Measurements from ENCODE around the gene TRPT1.

The TRPT1 gene

DNA sequence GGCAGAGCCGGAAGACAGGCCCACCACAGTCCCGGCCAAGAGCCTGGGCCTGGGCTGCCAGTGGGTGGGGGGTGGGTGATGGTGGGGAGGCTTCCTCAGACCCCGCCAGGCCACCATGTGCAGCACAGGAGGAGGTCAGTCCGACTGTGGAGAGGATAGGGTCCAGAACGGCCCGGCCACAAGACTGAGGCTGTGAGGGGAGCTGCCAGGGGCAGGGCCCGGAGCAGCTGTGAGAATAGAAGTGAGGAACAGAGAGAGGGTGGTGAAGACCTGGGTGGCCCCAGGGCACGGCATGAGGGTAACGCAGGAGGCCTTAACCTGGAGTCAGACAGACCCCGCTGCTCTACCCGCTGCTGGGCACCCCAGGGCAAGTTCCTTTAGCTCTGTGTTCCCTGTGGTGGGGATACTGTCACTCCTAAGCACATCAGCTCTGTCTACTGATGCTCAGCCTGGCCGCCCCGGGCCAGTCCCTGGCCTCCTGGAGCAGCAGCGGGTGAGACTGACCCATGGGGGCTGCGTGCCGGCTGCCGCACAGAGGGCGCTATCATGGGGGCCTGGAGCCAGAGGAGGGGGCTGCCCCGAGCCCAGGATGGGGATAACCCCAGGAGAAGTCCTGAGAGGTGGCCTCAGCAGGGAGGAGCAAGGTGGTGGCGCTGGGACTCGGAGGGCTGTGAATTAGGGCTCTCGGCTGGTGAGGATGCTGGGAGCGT is 17.7 kb downstream of the TRPT1 start:
- DNase-seq = no peak
- no peak overlapping the region for H3K23ac ChIP-seq (ENCODE audit: low read length)
- no peak overlapping the region for H2BK120ac ChIP-seq (ENCODE audit: low read depth, low read length)
- peaks cover 13% of the 10 kb centered on the region for H3K36me3 ChIP-seq (ENCODE audit: control insufficient read depth, insufficient read depth, low read length)
- WGBS (ENCODE audit: extremely low coverage, insufficient coverage, low lambda C conversion rate) = no CpG with 5 or more reads among the region's 23 CpGs
- H3K9ac ChIP-seq (ENCODE audit: low read length) = no peak overlapping the region
- no peaks in the 10 kb centered on the region for H3K4me1 ChIP-seq (ENCODE audit: control insufficient read depth, low read depth, low read length)
- H3K4me3 ChIP-seq (ENCODE audit: low read length) = no peak overlapping the region
- H3K27ac ChIP-seq (ENCODE audit: low read depth, low read length) = no peak overlapping the region
- H3K27me3 ChIP-seq (ENCODE audit: insufficient read depth, low read length, poor library complexity) = no peaks in the 10 kb centered on the region
- no peak overlapping the region for H3K18ac ChIP-seq (ENCODE audit: low read length)
- no peak overlapping the region for H2BK15ac ChIP-seq (replicated peaks; ENCODE audit: low read depth)
- H3K4me2 ChIP-seq (ENCODE audit: low read length) = no peak overlapping the region
- no peak overlapping the region for H4K8ac ChIP-seq (ENCODE audit: low read depth, low read length)
- H3K79me1 ChIP-seq (ENCODE audit: low read length) = peaks cover 3% of the 10 kb centered on the region
- H4K5ac ChIP-seq (ENCODE audit: low read length) = no peak overlapping the region
- H2AK5ac ChIP-seq (ENCODE audit: low read length) = no peak overlapping the region
- no peak overlapping the region for H3K56ac ChIP-seq (ENCODE audit: low read length)
- no peak overlapping the region for H3K4ac ChIP-seq (ENCODE audit: low read depth, low read length)
- no peak overlapping the region for H2BK5ac ChIP-seq (ENCODE audit: low read length)
- no peaks in the 10 kb centered on the region for H3K79me2 ChIP-seq (ENCODE audit: control insufficient read depth, insufficient read depth, low read length)

DNA sequence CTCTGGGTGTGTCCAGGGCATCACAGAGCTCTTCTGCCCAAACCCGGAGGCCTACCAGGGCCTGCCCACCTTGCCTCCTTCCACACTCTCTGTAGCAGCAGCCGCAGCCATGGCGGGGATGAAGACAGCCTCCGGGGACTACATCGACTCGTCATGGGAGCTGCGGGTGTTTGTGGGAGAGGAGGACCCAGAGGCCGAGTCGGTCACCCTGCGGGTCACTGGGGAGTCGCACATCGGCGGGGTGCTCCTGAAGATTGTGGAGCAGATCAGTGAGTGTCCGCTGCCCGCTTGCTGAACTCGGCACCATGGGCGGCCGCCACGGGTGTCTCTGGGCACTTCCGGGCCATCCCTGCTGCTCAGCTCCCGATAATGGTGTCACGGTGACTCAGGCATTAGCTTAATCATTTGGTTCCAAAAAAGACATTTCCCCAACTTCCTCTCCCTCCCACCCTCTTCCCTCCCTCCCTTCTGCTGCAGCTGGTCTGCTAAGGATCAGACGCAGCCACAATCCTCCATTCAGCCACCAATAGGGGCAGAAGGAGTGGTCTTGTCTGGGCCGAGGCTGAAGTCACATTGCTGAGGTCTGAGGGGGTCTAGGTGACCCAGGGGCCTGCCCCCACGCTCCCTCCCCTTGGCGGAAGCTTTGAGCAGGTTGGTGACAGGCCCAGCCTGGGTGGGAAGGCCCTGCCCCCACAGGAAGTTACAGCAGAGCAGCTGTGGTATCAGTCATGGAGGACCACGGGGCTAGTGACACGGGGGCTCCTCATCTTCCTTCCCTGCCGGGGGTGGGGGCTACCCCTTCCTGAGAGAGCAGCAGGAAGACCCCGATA is 18.5 kb downstream of the TRPT1 start:
- Histone ChIP-seq H3K4ac (ENCODE audit: low read depth, low read length) (no peak overlapping the region), H3K56ac (ENCODE audit: low read length) (peak overlapping the region; percentile 42), H3K27ac (ENCODE audit: low read depth, low read length) (no peak overlapping the region), H3K36me3 (ENCODE audit: control insufficient read depth, insufficient read depth, low read length) (peaks cover 19% of the 10 kb centered on the region), H3K9ac (ENCODE audit: low read length) (no peak overlapping the region), H3K79me2 (ENCODE audit: control insufficient read depth, insufficient read depth, low read length) (no peaks in the 10 kb centered on the region), H3K4me2 (ENCODE audit: low read length) (no peak overlapping the region), H2BK5ac (ENCODE audit: low read length) (no peak overlapping the region), H3K4me3 (ENCODE audit: low read length) (no peak overlapping the region), H4K8ac (ENCODE audit: low read depth, low read length) (no peak overlapping the region), H3K79me1 (ENCODE audit: low read length) (peaks cover 3% of the 10 kb centered on the region), H3K18ac (ENCODE audit: low read length) (no peak overlapping the region), H3K27me3 (ENCODE audit: insufficient read depth, low read length, poor library complexity) (no peaks in the 10 kb centered on the region), H2BK15ac (replicated peaks; ENCODE audit: low read depth) (no peak overlapping the region), H2AK5ac (ENCODE audit: low read length) (no peak overlapping the region), H3K4me1 (ENCODE audit: control insufficient read depth, low read depth, low read length) (no peaks in the 10 kb centered on the region), H2BK120ac (ENCODE audit: low read depth, low read length) (no peak overlapping the region), H3K23ac (ENCODE audit: low read length) (no peak overlapping the region), H4K5ac (ENCODE audit: low read length) (no peak overlapping the region)
- WGBS (ENCODE audit: extremely low coverage, insufficient coverage, low lambda C conversion rate) = no CpG with 5 or more reads among the region's 30 CpGs
- DNase-seq = peak; percentile 77

DNA sequence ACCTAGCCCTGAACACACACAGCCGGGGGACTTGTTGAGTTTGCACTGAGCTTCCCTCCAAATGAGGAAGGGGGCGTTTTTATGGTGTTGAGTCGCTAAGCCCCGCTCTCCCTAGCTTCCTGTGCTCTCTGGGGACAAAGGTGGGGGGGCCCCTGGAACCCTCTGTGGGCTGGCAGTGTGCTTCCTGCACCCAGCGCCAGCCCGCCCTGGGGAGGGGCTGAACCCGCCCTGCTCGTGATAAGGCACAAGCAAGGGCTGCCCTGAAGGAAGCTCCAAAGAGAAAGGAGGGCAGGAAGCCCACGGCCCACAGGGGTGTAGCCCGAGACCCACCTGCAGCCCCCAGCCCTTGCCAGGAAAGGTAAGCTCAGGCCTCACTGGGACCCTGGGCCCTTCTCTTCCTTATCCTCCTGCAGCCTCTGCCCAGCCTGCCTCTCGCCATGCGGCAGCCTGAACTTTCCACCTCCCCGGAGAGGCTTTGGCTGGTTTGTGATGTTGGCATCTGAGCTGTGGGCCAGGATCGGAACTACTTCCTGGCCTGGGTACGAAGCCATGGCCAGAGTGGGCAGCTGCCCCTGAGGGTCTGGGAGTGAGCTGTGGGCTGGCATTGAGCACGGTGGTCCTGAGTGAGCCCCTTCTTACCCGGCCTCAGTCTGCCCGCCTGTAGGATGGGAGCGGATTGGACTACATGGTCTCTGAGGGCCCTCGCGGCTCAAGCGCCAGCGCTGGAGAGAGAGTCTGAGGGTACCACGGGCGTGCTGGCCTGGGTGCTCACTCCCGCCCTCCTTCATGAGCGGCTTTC is 19.3 kb downstream of the TRPT1 start, which contains the start of gene FERMT3:
Gene FERMT3 (plus strand): TSS at position 265 of the 799 bp plus-strand sequence. CDS start 644 bp downstream, outside the sequence.
- Histone ChIP-seq H2BK120ac (ENCODE audit: low read depth, low read length) (no peak within 1 kb of the TSS), H3K79me2 (ENCODE audit: control insufficient read depth, insufficient read depth, low read length) (no peaks in the 10 kb centered on the region), H2BK15ac (replicated peaks; ENCODE audit: low read depth) (no peak within 1 kb of the TSS), H2BK5ac (ENCODE audit: low read length) (no peak within 1 kb of the TSS), H3K27me3 (ENCODE audit: insufficient read depth, low read length, poor library complexity) (no peaks in the 10 kb centered on the region), H3K56ac (ENCODE audit: low read length) (no peak within 1 kb of the TSS), H3K4me3 (ENCODE audit: low read length) (no peak within 1 kb of the TSS), H3K23ac (ENCODE audit: low read length) (no peak within 1 kb of the TSS), H3K4ac (ENCODE audit: low read depth, low read length) (no peak within 1 kb of the TSS), H3K4me2 (ENCODE audit: low read length) (no peak within 1 kb of the TSS), H3K18ac (ENCODE audit: low read length) (no peak within 1 kb of the TSS), H3K36me3 (ENCODE audit: control insufficient read depth, insufficient read depth, low read length) (peaks cover 20% of the 10 kb centered on the region), H4K8ac (ENCODE audit: low read depth, low read length) (no peak within 1 kb of the TSS), H3K4me1 (ENCODE audit: control insufficient read depth, low read depth, low read length) (no peaks in the 10 kb centered on the region), H3K9ac (ENCODE audit: low read length) (no peak within 1 kb of the TSS), H4K5ac (ENCODE audit: low read length) (no peak within 1 kb of the TSS), H3K27ac (ENCODE audit: low read depth, low read length) (no peak within 1 kb of the TSS), H3K79me1 (ENCODE audit: low read length) (peaks cover 3% of the 10 kb centered on the region), H2AK5ac (ENCODE audit: low read length) (no peak within 1 kb of the TSS)
- DNase-seq = no peak
- no CpG with 5 or more reads among the region's 27 CpGs for WGBS (ENCODE audit: extremely low coverage, insufficient coverage, low lambda C conversion rate)

DNA sequence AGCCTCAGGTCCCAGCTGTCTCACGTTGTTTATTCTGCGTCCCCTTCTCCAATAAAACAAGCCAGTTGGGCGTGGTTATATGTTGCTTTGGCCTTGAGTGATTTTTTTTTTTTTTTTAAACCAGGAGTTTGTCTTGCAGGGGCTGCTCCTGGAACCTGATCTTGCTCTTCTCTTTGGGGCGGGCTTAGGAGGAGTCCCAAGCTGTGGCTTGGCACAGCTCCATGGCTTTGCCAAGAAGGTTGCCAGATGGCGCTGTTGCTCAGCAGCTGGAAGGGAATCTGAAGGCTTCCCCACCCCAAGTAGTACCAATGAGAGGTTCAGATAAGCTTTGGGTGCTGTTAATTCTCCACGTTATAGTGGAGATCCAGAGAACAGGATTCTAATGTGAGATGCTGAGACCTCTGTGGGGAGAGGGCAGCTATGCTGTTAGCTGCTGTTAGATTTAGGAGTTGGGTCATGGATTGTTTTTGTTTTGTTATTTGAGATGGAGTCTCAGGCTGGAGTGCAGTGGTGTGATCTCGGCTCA is 21.5 kb downstream of the TRPT1 start:
- H3K27ac ChIP-seq (ENCODE audit: low read depth, low read length) = no peak overlapping the region
- H4K8ac ChIP-seq (ENCODE audit: low read depth, low read length) = no peak overlapping the region
- no peak overlapping the region for H2BK15ac ChIP-seq (replicated peaks; ENCODE audit: low read depth)
- H3K4me2 ChIP-seq (ENCODE audit: low read length) = no peak overlapping the region
- H3K9ac ChIP-seq (ENCODE audit: low read length) = no peak overlapping the region
- H3K18ac ChIP-seq (ENCODE audit: low read length) = no peak overlapping the region
- no peaks in the 10 kb centered on the region for H3K79me2 ChIP-seq (ENCODE audit: control insufficient read depth, insufficient read depth, low read length)
- H3K4me1 ChIP-seq (ENCODE audit: control insufficient read depth, low read depth, low read length) = no peaks in the 10 kb centered on the region
- peak; percentile 84 for DNase-seq
- no peak overlapping the region for H2BK120ac ChIP-seq (ENCODE audit: low read depth, low read length)
- WGBS (ENCODE audit: extremely low coverage, insufficient coverage, low lambda C conversion rate) = no CpG with 5 or more reads among the region's 7 CpGs
- peaks cover 30% of the 10 kb centered on the region for H3K36me3 ChIP-seq (ENCODE audit: control insufficient read depth, insufficient read depth, low read length)
- H3K4me3 ChIP-seq (ENCODE audit: low read length) = no peak overlapping the region
- H4K5ac ChIP-seq (ENCODE audit: low read length) = no peak overlapping the region
- no peak overlapping the region for H2AK5ac ChIP-seq (ENCODE audit: low read length)
- H3K4ac ChIP-seq (ENCODE audit: low read depth, low read length) = no peak overlapping the region
- H3K56ac ChIP-seq (ENCODE audit: low read length) = no peak overlapping the region
- no peak overlapping the region for H3K23ac ChIP-seq (ENCODE audit: low read length)
- H3K27me3 ChIP-seq (ENCODE audit: insufficient read depth, low read length, poor library complexity) = no peaks in the 10 kb centered on the region
- H2BK5ac ChIP-seq (ENCODE audit: low read length) = no peak overlapping the region
- peaks cover 3% of the 10 kb centered on the region for H3K79me1 ChIP-seq (ENCODE audit: low read length)

DNA sequence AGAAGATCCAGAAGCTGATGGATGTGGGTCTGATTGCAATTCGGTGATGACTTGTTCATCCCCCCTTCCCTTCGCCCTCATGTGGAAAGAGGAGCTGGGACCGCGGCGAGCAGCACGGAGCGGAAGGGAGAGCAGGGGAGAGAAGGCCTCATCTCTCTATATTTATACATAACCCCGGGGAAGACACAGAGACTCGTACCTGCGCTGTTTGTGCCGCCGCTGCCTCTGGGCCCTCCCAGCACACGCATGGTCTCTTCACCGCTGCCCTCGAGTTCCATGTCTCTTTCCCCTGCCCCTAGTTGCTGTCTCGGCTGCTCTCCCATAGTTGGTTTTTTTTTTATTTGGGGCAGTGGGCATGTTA is 21.9 kb downstream of the TRPT1 start:
- H3K4ac ChIP-seq (ENCODE audit: low read depth, low read length) = no peak overlapping the region
- H3K23ac ChIP-seq (ENCODE audit: low read length) = no peak overlapping the region
- no peak overlapping the region for H2BK5ac ChIP-seq (ENCODE audit: low read length)
- no peak overlapping the region for H4K5ac ChIP-seq (ENCODE audit: low read length)
- H3K4me2 ChIP-seq (ENCODE audit: low read length) = no peak overlapping the region
- H3K4me3 ChIP-seq (ENCODE audit: low read length) = no peak overlapping the region
- no peak for DNase-seq
- H3K4me1 ChIP-seq (ENCODE audit: control insufficient read depth, low read depth, low read length) = no peaks in the 10 kb centered on the region
- no peaks in the 10 kb centered on the region for H3K79me2 ChIP-seq (ENCODE audit: control insufficient read depth, insufficient read depth, low read length)
- no peak overlapping the region for H3K9ac ChIP-seq (ENCODE audit: low read length)
- H3K56ac ChIP-seq (ENCODE audit: low read length) = no peak overlapping the region
- no peak overlapping the region for H3K18ac ChIP-seq (ENCODE audit: low read length)
- no peak overlapping the region for H2BK15ac ChIP-seq (replicated peaks; ENCODE audit: low read depth)
- no peak overlapping the region for H4K8ac ChIP-seq (ENCODE audit: low read depth, low read length)
- no peak overlapping the region for H2BK120ac ChIP-seq (ENCODE audit: low read depth, low read length)
- no peak overlapping the region for H3K27ac ChIP-seq (ENCODE audit: low read depth, low read length)
- WGBS (ENCODE audit: extremely low coverage, insufficient coverage, low lambda C conversion rate) = no CpG with 5 or more reads among the region's 16 CpGs
- H3K79me1 ChIP-seq (ENCODE audit: low read length) = peaks cover 3% of the 10 kb centered on the region
- H2AK5ac ChIP-seq (ENCODE audit: low read length) = no peak overlapping the region
- peaks cover 30% of the 10 kb centered on the region for H3K36me3 ChIP-seq (ENCODE audit: control insufficient read depth, insufficient read depth, low read length)
- H3K27me3 ChIP-seq (ENCODE audit: insufficient read depth, low read length, poor library complexity) = no peaks in the 10 kb centered on the region

Measured in mesendoderm (in vitro differentiated cells).